Right lobe of liver (tissue), 4 donors: Measurements from ENCODE around the gene TRIM71.

ENCODE experiments used
- CTCF ChIP-seq, 4 donors: fragments of 200-600 bp in 3 of 4; fragments of 450-650 bp in 1 of 4; IDR thresholded peaks; one replicate each; pipeline versions ENCODE4 v1.5.1 to v1.8.0; 2016 to 2022; ENCODE audit warnings: antibody characterized with exemption in 4 of 4, mild to moderate bottlenecking in 2 of 4
- POLR2A ChIP-seq: fragments of 450-650 bp; IDR thresholded peaks from one replicate; pipeline ENCODE4 v1.6.1; 2017; ENCODE audit warnings: antibody characterized with exemption, mild to moderate bottlenecking
- donor health status: DM: no; HTN: no; CAD: no.
- donor health status: DM: no; HTN: no; CAD: no.
- donor health status: DM: no; HTN: yes; CAD: no.

GRCh38 chr3:32831062-32831461 lies 13.3 kb downstream of the TRIM71 start:
- TF ChIP-seq CTCF (IDR thresholded peaks at IDR 0.05) (no peak), POLR2A (no peak)
